Neutrophil (primary cell): ENCODE measurements around the gene TVP23C.
"Not testable (repeated sequence)": the region's sequence is repeated elsewhere in the genome, so short reads cannot be mapped to it uniquely, and the experiment has no call there.

Experiments used
- H3K27ac ChIP-seq: fragments of 200-600 bp; sonication (generic); 2 replicates; pipeline ENCODE4 v1.5.1; 2016; ENCODE audit warnings: mild to moderate bottlenecking, moderate library complexity
- H3K27me3 ChIP-seq: fragments of 200-600 bp; sonication (generic); 2 replicates; pipeline ENCODE4 v1.6.0; 2016; ENCODE audit warnings: mild to moderate bottlenecking
- H3K36me3 ChIP-seq: fragments of 200-600 bp; sonication (generic); 2 replicates; pipeline ENCODE4 v1.5.1; 2017
- H3K4me1 ChIP-seq, 2 experiments: fragments of 200-600 bp in 1 of 2; sonication (generic) in 1 of 2; 1 replicate in 1 of 2; 2 replicates in 1 of 2; pipeline versions ENCODE4 v1.5.1 to v1.6.1; 2013 to 2016; ENCODE audit warnings: low read depth in 1 of 2, low read length in 1 of 2, mild to moderate bottlenecking in 1 of 2, moderate library complexity in 1 of 2; ENCODE audit not compliant: control insufficient read depth in 1 of 2, insufficient read depth in 1 of 2
- H3K4me3 ChIP-seq, 2 experiments: fragments of 200-600 bp in 1 of 2; sonication (generic) in 1 of 2; 1 replicate in 1 of 2; 2 replicates in 1 of 2; pipeline ENCODE4 v1.5.1; 2013 to 2016; ENCODE audit warnings: low read depth in 1 of 2, low read length in 1 of 2, mild to moderate bottlenecking in 1 of 2, moderate library complexity in 1 of 2
- H3K9me3 ChIP-seq: fragments of 200-600 bp; sonication (generic); 2 replicates; pipeline ENCODE4 v1.5.1; 2016
- TF ChIP-seq, protein P1 (sequence below): fragments of 200-600 bp; sonication (generic); IDR thresholded peaks from 2 replicates; pipeline ENCODE4 v1.5.1; 2016; ENCODE audit warnings: antibody characterized with exemption

The TVP23C gene

DNA sequence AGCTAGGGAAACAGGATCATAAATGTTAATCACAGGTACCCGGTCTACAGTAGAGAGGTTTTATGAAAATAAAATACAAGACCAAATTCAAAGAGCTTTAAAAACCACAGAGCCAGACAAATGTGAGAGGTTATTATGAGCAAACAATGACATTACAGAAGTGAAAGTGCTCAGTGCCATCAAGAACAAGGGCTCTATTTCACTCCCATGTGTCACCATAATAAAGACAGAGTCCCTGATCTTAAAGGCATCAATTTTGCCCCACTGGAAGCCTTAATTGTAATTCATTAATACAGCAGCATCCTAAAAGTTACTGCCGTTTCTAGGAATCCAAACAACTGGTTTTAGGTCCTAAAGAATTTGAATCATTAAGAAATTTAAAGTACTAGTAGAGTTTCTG is 52.1 kb downstream of the TVP23C start:
- Histone ChIP-seq H3K9me3 (no peaks in the 10 kb centered on the region), H3K27ac (no peak overlapping the region), H3K36me3 (peaks cover 22% of the 10 kb centered on the region), H3K4me1 (no peaks in the 10 kb centered on the region), H3K4me3 (no peak overlapping the region), H3K27me3 (no peaks in the 10 kb centered on the region)
- TF ChIP-seq, protein P1, sequence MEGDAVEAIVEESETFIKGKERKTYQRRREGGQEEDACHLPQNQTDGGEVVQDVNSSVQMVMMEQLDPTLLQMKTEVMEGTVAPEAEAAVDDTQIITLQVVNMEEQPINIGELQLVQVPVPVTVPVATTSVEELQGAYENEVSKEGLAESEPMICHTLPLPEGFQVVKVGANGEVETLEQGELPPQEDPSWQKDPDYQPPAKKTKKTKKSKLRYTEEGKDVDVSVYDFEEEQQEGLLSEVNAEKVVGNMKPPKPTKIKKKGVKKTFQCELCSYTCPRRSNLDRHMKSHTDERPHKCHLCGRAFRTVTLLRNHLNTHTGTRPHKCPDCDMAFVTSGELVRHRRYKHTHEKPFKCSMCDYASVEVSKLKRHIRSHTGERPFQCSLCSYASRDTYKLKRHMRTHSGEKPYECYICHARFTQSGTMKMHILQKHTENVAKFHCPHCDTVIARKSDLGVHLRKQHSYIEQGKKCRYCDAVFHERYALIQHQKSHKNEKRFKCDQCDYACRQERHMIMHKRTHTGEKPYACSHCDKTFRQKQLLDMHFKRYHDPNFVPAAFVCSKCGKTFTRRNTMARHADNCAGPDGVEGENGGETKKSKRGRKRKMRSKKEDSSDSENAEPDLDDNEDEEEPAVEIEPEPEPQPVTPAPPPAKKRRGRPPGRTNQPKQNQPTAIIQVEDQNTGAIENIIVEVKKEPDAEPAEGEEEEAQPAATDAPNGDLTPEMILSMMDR: no peak

DNA sequence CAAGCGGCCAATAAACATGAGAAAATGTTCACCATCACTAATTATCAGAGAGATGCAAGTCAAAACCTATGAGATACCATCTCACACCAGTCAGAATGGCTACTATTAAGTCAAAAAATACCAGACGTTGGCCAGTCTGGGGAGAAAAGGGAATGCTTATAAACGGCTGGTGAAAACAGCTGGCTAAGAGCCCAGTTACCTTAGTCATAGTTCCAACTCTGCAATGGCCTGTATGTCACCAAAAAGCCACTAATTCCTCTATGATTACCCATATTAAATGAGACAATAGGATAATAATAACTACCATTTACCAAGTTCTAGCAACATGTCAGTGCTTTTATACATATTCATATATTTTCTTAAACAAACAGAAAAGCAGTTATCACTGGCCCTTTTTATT is 52.9 kb downstream of the TVP23C start:
- no peaks in the 10 kb centered on the region for H3K4me1 ChIP-seq
- peaks cover 14% of the 10 kb centered on the region for H3K36me3 ChIP-seq
- TF ChIP-seq, protein P1: no peak
- no peaks in the 10 kb centered on the region for H3K9me3 ChIP-seq
- no peak overlapping the region for H3K27ac ChIP-seq
- no peaks in the 10 kb centered on the region for H3K27me3 ChIP-seq
- no peak overlapping the region for H3K4me3 ChIP-seq

DNA sequence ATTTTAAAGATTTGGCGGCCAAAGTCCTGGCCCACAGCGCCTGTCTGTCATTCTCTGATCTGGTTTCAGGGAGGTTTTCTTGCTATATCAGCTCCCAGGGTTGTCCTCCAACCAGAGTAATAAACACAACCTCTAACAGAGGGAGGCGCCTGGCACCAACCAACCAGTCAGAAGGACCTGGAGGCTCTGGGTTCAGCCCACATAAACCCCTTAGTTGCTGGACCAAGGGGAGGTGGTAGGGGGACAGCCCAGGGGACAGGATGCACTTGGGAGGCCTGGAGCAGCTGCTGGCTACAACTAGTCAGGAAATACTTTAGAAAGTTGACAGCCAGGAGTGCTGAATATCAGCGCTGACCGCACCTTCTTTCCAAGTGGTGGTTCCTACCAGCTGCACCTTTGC is 54.2 kb downstream of the TVP23C start:
- Histone ChIP-seq H3K36me3 (peaks cover 6% of the 10 kb centered on the region), H3K4me3 (no peak overlapping the region), H3K27me3 (no peaks in the 10 kb centered on the region), H3K4me1 (no peaks in the 10 kb centered on the region), H3K27ac (no peak overlapping the region), H3K9me3 (no peaks in the 10 kb centered on the region)
- TF ChIP-seq, protein P1: no peak

DNA sequence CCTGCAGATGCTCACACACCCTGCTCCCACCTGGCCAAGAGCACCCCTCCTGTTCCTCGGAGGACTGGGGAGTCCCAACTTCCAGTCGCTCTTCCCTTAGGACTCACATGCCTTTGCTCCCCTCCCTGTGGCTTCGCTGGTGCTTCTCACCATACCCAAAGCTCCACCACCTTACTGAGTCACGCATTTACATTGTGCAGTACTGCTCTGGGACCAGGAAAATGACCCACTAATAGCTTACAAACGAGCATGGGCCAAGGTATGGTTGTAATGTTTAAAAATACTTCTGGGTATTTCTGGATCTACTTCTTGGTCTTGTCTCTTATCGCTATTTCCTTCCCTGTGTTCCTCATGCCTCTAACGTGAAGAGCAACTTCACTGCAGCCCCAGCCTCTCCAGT is 54.8 kb downstream of the TVP23C start:
- H3K27me3 ChIP-seq: no peaks in the 10 kb centered on the region
- peaks cover under 1% of the 10 kb centered on the region for H3K36me3 ChIP-seq
- no peak overlapping the region for H3K27ac ChIP-seq
- TF ChIP-seq, protein P1: no peak
- no peaks in the 10 kb centered on the region for H3K9me3 ChIP-seq
- no peaks in the 10 kb centered on the region for H3K4me1 ChIP-seq
- no peak overlapping the region for H3K4me3 ChIP-seq

DNA sequence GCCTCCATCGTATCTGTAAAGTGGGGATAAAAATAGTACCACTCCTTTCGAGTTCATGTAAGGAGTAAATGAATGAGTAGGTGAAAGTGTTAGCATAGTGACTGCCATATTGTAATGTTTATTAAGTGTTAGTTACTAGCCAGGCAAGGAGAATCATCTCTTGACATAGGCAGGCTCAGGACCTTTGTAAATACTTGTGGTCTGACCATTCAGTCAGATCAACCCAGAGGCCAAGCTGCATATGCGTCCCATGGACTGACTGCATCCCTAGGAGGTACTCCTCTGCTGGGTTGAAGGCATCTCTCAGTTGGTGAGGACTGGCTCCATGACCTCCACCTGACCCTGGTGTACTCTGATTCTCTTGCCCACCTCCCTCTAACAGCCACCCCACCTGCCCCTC is 55.4 kb downstream of the TVP23C start:
- TF ChIP-seq, protein P1: no peak
- Histone ChIP-seq H3K9me3 (no peaks in the 10 kb centered on the region), H3K4me3 (no peak overlapping the region), H3K36me3 (no peaks in the 10 kb centered on the region), H3K4me1 (peaks cover 3% of the 10 kb centered on the region in 2 experiments), H3K27me3 (no peaks in the 10 kb centered on the region), H3K27ac (no peak overlapping the region)

DNA sequence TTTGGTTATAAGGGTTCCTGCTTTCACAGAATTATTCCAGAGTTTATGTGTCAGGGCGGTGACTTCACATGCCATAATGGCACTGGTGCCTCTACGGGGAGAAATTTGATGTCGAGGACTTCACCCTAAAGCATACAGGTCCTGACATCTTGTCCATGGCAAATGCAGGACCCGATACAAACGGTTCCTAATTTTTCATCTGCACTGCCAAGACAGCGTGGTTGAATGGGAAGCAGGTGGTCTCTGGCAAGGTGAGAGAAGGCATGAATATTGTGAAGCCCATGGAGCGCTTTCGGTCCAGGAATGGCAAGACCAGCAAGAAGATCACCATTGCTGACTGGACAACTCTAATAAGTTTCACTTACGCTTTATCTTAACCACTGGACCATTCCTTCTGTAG is 56.3 kb downstream of the TVP23C start:
- TF ChIP-seq, protein P1: no peak
- H3K27ac ChIP-seq: no peak overlapping the region
- H3K4me1 ChIP-seq: peaks cover 11 to 12% of the 10 kb centered on the region in 2 experiments
- no peaks in the 10 kb centered on the region for H3K27me3 ChIP-seq
- H3K9me3 ChIP-seq: no peaks in the 10 kb centered on the region
- no peak overlapping the region for H3K4me3 ChIP-seq
- H3K36me3 ChIP-seq: no peaks in the 10 kb centered on the region

DNA sequence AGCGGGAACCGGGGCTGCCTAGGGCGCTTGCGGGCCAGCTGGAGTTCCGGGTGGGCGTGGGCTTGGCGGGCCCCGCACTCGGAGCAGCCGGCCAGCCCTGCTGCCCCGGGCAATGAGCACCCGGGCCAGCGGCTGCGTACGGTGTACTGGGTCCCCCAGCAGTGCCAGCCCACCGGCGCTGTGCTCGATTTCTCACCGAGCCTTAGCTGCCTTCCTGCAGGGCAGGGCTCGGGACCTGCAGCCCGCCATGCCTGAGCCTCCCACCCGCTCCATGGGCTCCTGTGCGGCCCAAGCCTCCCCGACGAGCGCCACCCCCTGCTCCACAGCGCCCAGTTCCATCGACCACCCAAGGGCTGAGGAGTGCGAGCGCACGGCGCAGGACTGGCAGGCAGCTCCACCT is 57.6 kb downstream of the TVP23C start:
- H3K4me3 ChIP-seq, H3K27ac ChIP-seq, H3K9me3 ChIP-seq, H3K27me3 ChIP-seq, H3K36me3 ChIP-seq: not testable (repeated sequence)
- peaks cover 11 to 16% of the 10 kb centered on the region in 2 experiments for H3K4me1 ChIP-seq
